SU-DHL-6 (cell line): Measurements from ENCODE around the gene IL4R.
A peak's percentile ranks its signal among the peaks of the same experiment; 100 is the strongest.

Experiments used
- H2AFZ ChIP-seq: fragments of 200-600 bp; sonication (generic); 2 replicates; pipeline ENCODE4 v1.6.1; 2014; ENCODE audit warnings: low read depth, mild to moderate bottlenecking, moderate library complexity, mixed read lengths, antibody characterized with exemption, low read length; ENCODE audit not compliant: severe bottlenecking
- H3F3A ChIP-seq: fragments of 200-600 bp; shearing (Covaris generic); 2 replicates; pipeline ENCODE4 v1.6.0; 2016; ENCODE audit warnings: antibody characterized with exemption, mild to moderate bottlenecking; ENCODE audit not compliant: insufficient read depth
- H3K27ac ChIP-seq: fragments of 200-600 bp; sonication (generic); 2 replicates; pipeline ENCODE4 v1.5.1; 2016; ENCODE audit warnings: low read depth, mild to moderate bottlenecking, low read length, moderate library complexity, mixed read lengths
- H3K27me3 ChIP-seq: fragments of 200-600 bp; sonication (generic), shearing (Covaris generic); 2 replicates; pipeline ENCODE4 v1.6.0; 2014; ENCODE audit warnings: mild to moderate bottlenecking, low read length
- H3K36me3 ChIP-seq: fragments of 200-600 bp; sonication (generic); 2 replicates; pipeline ENCODE4 v1.6.1; 2014; ENCODE audit warnings: mild to moderate bottlenecking, low read length, mixed read lengths
- H3K4me2 ChIP-seq: fragments of 300-600, 200-600 bp; shearing (Covaris generic), sonication (generic); 2 replicates; pipeline ENCODE4 v1.6.0; 2014; ENCODE audit warnings: low read length, low read depth, mild to moderate bottlenecking; ENCODE audit not compliant: poor library complexity, severe bottlenecking
- H3K4me3 ChIP-seq: fragments of 200-600 bp; sonication (generic); 2 replicates; pipeline ENCODE4 v1.5.1; 2014; ENCODE audit warnings: antibody characterized with exemption, low read length, mild to moderate bottlenecking, mixed read lengths; ENCODE audit not compliant: insufficient read depth, poor library complexity, severe bottlenecking
- H3K79me2 ChIP-seq: fragments of 200-600 bp; sonication (generic); 2 replicates; pipeline ENCODE4 v1.6.1; 2014; ENCODE audit warnings: mild to moderate bottlenecking, low read length, moderate library complexity; ENCODE audit not compliant: insufficient read depth
- H3K9ac ChIP-seq: fragments of 200-600 bp; sonication (generic); 2 replicates; pipeline ENCODE4 v1.7.0; 2014; ENCODE audit warnings: mild to moderate bottlenecking, low read length
- H3K9me2 ChIP-seq: fragments of 200-600 bp; sonication (generic); replicated peaks from 2 replicates; pipeline ENCODE4 v1.6.1; 2014; ENCODE audit warnings: low read length; ENCODE audit not compliant: insufficient read depth
- H3K9me3 ChIP-seq: fragments of 200-600 bp; sonication (generic); 2 replicates; pipeline ENCODE4 v1.6.1; 2014; ENCODE audit warnings: low read length, mixed read lengths; ENCODE audit not compliant: insufficient read depth
- H4K20me1 ChIP-seq: fragments of 200-600 bp; sonication (generic); 2 replicates; pipeline ENCODE4 v1.6.1; 2014; ENCODE audit warnings: low read depth, mild to moderate bottlenecking, antibody characterized with exemption, low read length, moderate library complexity, mixed read lengths
- CTCF ChIP-seq: fragments of 200-600 bp; sonication (generic); IDR thresholded peaks from one replicate; pipeline ENCODE4 v1.5.1; 2017; ENCODE audit warnings: antibody characterized with exemption, mild to moderate bottlenecking, low read length, moderate library complexity; ENCODE audit not compliant: insufficient read depth, poor library complexity, severe bottlenecking
- EZH2phosphoT487 ChIP-seq: fragments of 200-600 bp; sonication (generic), shearing (Covaris generic); conservative IDR thresholded peaks from 2 replicates; pipeline ENCODE4 v1.6.1; 2018; ENCODE audit warnings: mild to moderate bottlenecking, antibody characterized with exemption, low read length, moderate library complexity, mixed read lengths

IL4R gene

GRCh38 chr16:27374804-27375425 is 61.1 kb downstream of the IL4R start:
- Histone ChIP-seq H3K9me3 (no peaks in the 10 kb centered on the region), H3K9me2 (no peaks in the 10 kb centered on the region), H4K20me1 (no peaks in the 10 kb centered on the region), H3K9ac (no peak overlapping the region), H3K27me3 (no peaks in the 10 kb centered on the region), H3K4me2 (peak overlapping the region; percentile 1), H3K27ac (no peak overlapping the region), H3K4me3 (no peak overlapping the region), H3K79me2 (no peaks in the 10 kb centered on the region), H3F3A (no peaks in the 10 kb centered on the region), H3K36me3 (no peaks in the 10 kb centered on the region), H2AFZ (peak overlapping the region; percentile 17)
- peak; percentile 49 for TF ChIP-seq CTCF
- TF ChIP-seq EZH2phosphoT487: no peak

GRCh38 chr16:27377666-27378485 is 64.1 kb downstream of the IL4R start:
- H3K27me3 ChIP-seq: no peaks in the 10 kb centered on the region
- no peak overlapping the region for H3K4me3 ChIP-seq
- H2AFZ ChIP-seq: no peak overlapping the region
- H3K36me3 ChIP-seq: no peaks in the 10 kb centered on the region
- no peak overlapping the region for H3K27ac ChIP-seq
- no peaks in the 10 kb centered on the region for H3K79me2 ChIP-seq
- H3K9ac ChIP-seq: no peak overlapping the region
- H3F3A ChIP-seq: no peaks in the 10 kb centered on the region
- no peaks in the 10 kb centered on the region for H3K9me3 ChIP-seq
- TF ChIP-seq EZH2phosphoT487 (no peak), CTCF (no peak)
- H3K4me2 ChIP-seq: peak overlapping the region; percentile 16
- no peaks in the 10 kb centered on the region for H4K20me1 ChIP-seq
- no peaks in the 10 kb centered on the region for H3K9me2 ChIP-seq

- TF ChIP-seq EZH2phosphoT487 (no peak), CTCF (no peak)
- H3K9me2 ChIP-seq: no peaks in the 10 kb centered on the region
- no peak overlapping the region for H3K9ac ChIP-seq
- no peaks in the 10 kb centered on the region for H3K27me3 ChIP-seq
- H3K4me3 ChIP-seq: no peak overlapping the region
- no peaks in the 10 kb centered on the region for H4K20me1 ChIP-seq
- H3K27ac ChIP-seq: no peak overlapping the region
- no peak overlapping the region for H3K4me2 ChIP-seq
- no peaks in the 10 kb centered on the region for H3K79me2 ChIP-seq
- no peaks in the 10 kb centered on the region for H3K9me3 ChIP-seq
- H3K36me3 ChIP-seq: no peaks in the 10 kb centered on the region
- H2AFZ ChIP-seq: no peak overlapping the region
- H3F3A ChIP-seq: no peaks in the 10 kb centered on the region
Observed at GRCh38 chr16:27378871-27379481, 65.2 kb downstream of the IL4R start.
